ENCODE data around the gene SNORC.

Gene SNORC

GRCh38 chr2:232870766-232871371 lies 805 bp downstream of the SNORC start:
- no peak for DNase-seq

- no peak for DNase-seq
Observed at GRCh38 chr2:232871418-232871834, 1.4 kb downstream of the SNORC start.

- no peak for DNase-seq
Observed at GRCh38 chr2:232871835-232872736, 2.0 kb downstream of the SNORC start.

- no peak for DNase-seq
Observed at GRCh38 chr2:232872826-232873225, 2.8 kb downstream of the SNORC start.

- no peak for DNase-seq
Observed at GRCh38 chr2:232873292-232873908, 3.3 kb downstream of the SNORC start.

GRCh38 chr2:232873909-232874641 lies 4.0 kb downstream of the SNORC start:
- DNase-seq = no peak

- DNase-seq = no peak
Observed at GRCh38 chr2:232874677-232875223, 4.7 kb downstream of the SNORC start.

- no peak for DNase-seq
Observed at GRCh38 chr2:232875256-232876121, 5.4 kb downstream of the SNORC start.

GRCh38 chr2:232876161-232876977 lies 6.3 kb downstream of the SNORC start:
- DNase-seq = peak; percentile 38 to 44

GRCh38 chr2:232876978-232877441 lies 6.9 kb downstream of the SNORC start:
- no peak for DNase-seq

GRCh38 chr2:232877940-232878511 lies 8.0 kb downstream of the SNORC start:
- DNase-seq = no peak

GRCh38 chr2:232878855-232879617 lies 9.0 kb downstream of the SNORC start:
- no peak for DNase-seq

- no peak for DNase-seq
Observed at GRCh38 chr2:232879618-232880494, 9.8 kb downstream of the SNORC start.

GRCh38 chr2:232880764-232881351 lies 10.8 kb downstream of the SNORC start:
- DNase-seq = no peak

GRCh38 chr2:232882085-232882484 lies 12.0 kb downstream of the SNORC start:
- DNase-seq = no peak

GRCh38 chr2:232882505-232883115 lies 12.5 kb downstream of the SNORC start:
- no peak for DNase-seq

- no peak for DNase-seq
Observed at GRCh38 chr2:232883116-232883721, 13.2 kb downstream of the SNORC start.
